Tracheal epithelial cell (primary cell): ENCODE results near the gene CAPN8. TPM values are rescaled to one million over a fixed set of nuclear protein-coding genes. Genes with fewer than 3 reads are reported as not detected.

Experiments
- total RNA-seq: library from RNA; depleted of rRNA; stranded (reverse); fragments of >200 nt; gene quantifications from 2 replicates; pipeline ENCODE4 v1.2.1, GENCODE V29; 2014

CAPN8 gene
- not detected in 2 replicates for total RNA-seq

DNA sequence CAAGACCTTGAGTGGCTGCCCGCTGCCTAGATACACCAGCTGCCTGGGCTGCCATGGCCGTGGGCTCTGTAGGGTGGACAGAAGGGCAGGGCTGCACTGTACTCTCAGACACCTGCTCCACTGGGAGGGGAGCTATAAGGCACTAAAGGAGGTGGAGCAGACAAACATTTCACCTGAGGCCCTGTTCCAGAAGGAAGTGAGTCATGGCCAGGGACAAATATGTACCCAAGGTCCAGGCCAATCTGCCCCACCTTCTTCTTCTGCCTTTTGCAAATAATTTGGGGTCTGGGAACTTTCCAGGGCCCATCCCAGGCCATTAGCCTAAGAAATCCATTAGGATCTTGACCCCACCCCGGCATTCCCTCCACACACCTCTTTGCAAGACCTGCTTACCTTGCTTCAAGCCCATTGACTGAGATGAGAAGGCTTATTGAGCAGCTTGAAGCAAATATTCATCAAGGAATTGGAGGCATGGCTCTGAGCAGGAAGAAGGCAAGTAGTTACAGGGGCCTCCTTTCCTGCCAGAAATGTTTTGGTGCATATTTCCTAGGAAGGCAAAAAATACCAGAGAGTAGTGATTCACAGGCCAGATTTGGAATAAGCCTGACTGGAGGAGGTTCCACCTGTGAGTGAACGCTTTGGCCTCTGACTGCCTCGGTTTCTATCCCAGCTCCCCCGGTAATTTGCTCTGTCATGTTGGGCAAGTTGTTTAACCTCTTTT, at the start of gene CAPN8:
CAPN8 (minus strand) TSS at position 110 of the 721 bp plus-strand sequence; CDS start at position 55, 55 bp downstream.

DNA sequence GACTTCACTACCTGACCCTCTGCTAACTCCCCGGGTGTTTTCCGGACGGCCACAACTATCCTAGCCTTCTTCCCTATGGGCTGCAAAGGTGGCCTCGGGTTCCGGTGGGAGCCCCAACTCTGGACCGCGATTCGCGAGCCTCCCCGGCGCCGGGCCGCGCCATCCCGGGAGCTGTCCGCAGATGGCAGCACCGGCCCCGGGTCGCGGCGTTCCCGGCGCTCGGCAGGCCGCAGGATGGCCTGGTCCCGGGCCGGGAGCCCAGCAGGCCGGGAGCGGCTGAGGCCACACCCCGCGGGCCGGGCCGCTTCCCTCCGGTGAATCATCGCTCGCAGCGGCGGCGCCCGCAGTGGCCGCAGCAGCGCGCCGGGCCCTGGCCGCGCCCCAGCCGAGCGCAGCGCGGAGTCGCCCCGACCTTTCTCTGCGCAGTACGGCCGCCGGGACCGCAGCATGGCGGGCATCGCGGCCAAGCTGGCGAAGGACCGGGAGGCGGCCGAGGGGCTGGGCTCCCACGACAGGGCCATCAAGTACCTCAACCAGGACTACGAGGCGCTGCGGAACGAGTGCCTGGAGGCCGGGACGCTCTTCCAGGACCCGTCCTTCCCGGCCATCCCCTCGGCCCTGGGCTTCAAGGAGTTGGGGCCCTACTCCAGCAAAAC, 46.8 kb upstream of the CAPN8 start, which contains the start of gene CAPN2:
CAPN2 (plus strand) TSS at position 346 of the 656 bp plus-strand sequence; CDS start at position 448, 102 bp downstream.

Other genes starting within 250 kb of the CAPN8 start
- gene CAPN2, start 46.8 kb upstream of the CAPN8 start, total RNA-seq, result 286 and 299 TPM in 2 replicates
- gene TP53BP2, start 180.2 kb upstream of the CAPN8 start, total RNA-seq, result 14.9 and 37.8 TPM in 2 replicates